Parathyroid adenoma (tissue), 2 donors: ENCODE measurements around the gene EFHD1.

Source experiments
- H2AFZ ChIP-seq: fragments of 300-600 bp; sonication (generic); one replicate; pipeline ENCODE4 v1.7.0; 2017; ENCODE audit warnings: antibody characterized with exemption, mild to moderate bottlenecking
- H3K27ac ChIP-seq: fragments of 300-600 bp; sonication (generic); one replicate; pipeline ENCODE4 v1.7.0; 2017
- H3K27me3 ChIP-seq: fragments of 300-600 bp; sonication (generic); one replicate; pipeline ENCODE4 v1.7.0; 2017; ENCODE audit warnings: low read length; ENCODE audit not compliant: control insufficient read depth, insufficient read depth
- H3K36me3 ChIP-seq: fragments of 300-600 bp; sonication (generic); one replicate; pipeline ENCODE4 v1.7.0; 2017; ENCODE audit warnings: low read length; ENCODE audit not compliant: control insufficient read depth, insufficient read depth
- H3K4me1 ChIP-seq: fragments of 300-600 bp; sonication (generic); one replicate; pipeline ENCODE4 v1.7.0; 2017; ENCODE audit warnings: control low read depth
- H3K4me2 ChIP-seq: fragments of 300-600 bp; sonication (generic); one replicate; pipeline ENCODE4 v1.7.0; 2017; ENCODE audit warnings: low read length
- H3K4me3 ChIP-seq: fragments of 300-600 bp; sonication (generic); one replicate; pipeline ENCODE4 v1.7.0; 2017; ENCODE audit warnings: low read depth, low read length
- H3K79me2 ChIP-seq: fragments of 300-600 bp; sonication (generic); one replicate; pipeline ENCODE4 v1.7.0; 2017; ENCODE audit warnings: control low read depth
- H3K9ac ChIP-seq: fragments of 300-600 bp; sonication (generic); one replicate; pipeline ENCODE4 v1.7.0; 2017; ENCODE audit warnings: mild to moderate bottlenecking
- H3K9me3 ChIP-seq: fragments of 300-600 bp; sonication (generic); one replicate; pipeline ENCODE4 v1.7.0; 2017; ENCODE audit warnings: low read length; ENCODE audit not compliant: control insufficient read depth
- CTCF ChIP-seq: fragments of 300-600 bp; sonication (generic); IDR thresholded peaks from one replicate; pipeline ENCODE4 v1.7.0; 2017; ENCODE audit warnings: antibody characterized with exemption, mild to moderate bottlenecking
- donor health status: primary hyperparathyroidism.

The EFHD1 gene

DNA sequence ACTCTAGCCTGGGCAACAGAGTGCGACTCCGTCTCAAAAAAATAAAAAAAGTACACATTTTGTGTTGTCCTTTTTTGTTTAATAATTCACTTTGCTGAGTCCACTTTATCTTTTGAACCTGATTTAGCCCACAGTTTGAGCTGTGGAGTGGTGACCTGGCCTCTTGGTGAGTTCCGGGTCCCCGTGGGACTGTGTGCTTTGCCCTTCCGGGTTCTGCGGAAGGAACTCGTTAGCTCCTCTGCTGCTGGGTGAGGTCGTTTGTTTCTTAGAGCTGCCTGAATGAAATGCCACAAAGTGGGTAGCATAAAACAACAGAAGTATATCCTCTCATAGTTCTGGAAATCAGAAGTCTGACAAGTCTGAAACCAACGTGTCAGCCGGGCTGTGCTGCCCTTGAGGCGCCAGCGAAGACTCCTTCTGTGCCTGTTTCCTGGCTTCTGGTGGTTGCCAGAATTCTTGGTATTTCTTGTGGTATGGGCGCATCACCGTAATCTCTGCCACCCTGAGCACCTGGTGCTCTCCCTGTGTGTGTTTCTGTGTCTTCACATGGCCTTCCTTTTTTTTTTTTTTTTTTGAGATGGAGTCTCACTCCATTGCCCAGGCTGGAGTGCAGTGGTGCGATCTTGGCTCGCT, 3.5 kb downstream of the EFHD1 start:
- no peak overlapping the region for H3K27ac ChIP-seq

DNA sequence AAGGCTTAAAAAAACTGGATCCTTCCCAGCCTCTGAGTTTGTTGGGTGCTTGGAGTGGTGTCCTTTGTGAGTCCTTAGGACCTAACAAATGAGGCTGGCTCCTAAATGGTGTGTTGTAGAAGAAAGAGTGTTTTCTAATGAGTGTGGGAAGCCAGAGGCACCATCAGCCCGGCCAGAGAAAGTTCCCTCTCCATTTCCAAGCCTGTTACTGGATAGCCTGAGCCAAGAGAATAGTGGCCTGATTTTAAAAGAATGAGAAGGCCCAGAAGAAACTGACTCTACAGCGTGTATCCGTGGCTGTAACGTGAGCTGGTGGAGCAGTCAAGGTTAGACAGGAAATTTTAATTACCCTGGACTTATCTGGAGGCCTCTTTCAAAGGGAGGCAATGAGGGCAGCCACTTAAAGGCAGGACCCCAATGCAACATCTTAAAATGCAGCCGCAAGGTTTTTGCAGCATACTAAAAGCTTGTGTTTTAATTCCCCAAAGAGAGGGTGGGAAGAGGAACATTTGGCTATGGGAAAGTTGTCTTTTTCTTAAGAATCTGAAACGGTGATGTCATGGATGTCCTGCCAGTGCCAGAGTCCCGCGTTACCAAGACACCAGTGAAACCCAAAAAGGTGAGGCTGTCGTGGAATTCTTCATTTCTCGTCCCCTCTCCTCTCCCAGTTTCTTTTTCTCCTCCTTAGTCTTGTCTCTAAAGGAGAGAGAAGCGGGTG, 4.6 kb downstream of the EFHD1 start:
- Histone ChIP-seq H3K27me3 (no peaks in the 10 kb centered on the region), H3K9ac (no peak overlapping the region), H2AFZ (no peak overlapping the region), H3K4me2 (no peak overlapping the region), H3K4me3 (no peak overlapping the region), H3K79me2 (no peaks in the 10 kb centered on the region), H3K4me1 (no peaks in the 10 kb centered on the region), H3K36me3 (no peaks in the 10 kb centered on the region), H3K27ac (no peak overlapping the region), H3K9me3 (no peaks in the 10 kb centered on the region)
- TF ChIP-seq CTCF: no peak

More for the DNA sequence above, 3.5 kb downstream of the EFHD1 start:
- TF ChIP-seq CTCF: no peak
- Histone ChIP-seq H3K4me3 (no peak overlapping the region), H3K4me2 (no peak overlapping the region), H3K27me3 (no peaks in the 10 kb centered on the region), H3K9me3 (no peaks in the 10 kb centered on the region), H3K79me2 (no peaks in the 10 kb centered on the region), H3K9ac (no peak overlapping the region), H2AFZ (no peak overlapping the region), H3K36me3 (no peaks in the 10 kb centered on the region), H3K4me1 (no peaks in the 10 kb centered on the region)

GRCh38 chr2:232641153-232641848, 7.9 kb downstream of the EFHD1 start:
- no peak for TF ChIP-seq CTCF
- Histone ChIP-seq H3K36me3 (no peaks in the 10 kb centered on the region), H3K9ac (no peak overlapping the region), H3K9me3 (no peaks in the 10 kb centered on the region), H3K4me2 (no peak overlapping the region), H3K79me2 (no peaks in the 10 kb centered on the region), H3K4me3 (no peak overlapping the region), H3K4me1 (no peaks in the 10 kb centered on the region), H2AFZ (no peak overlapping the region), H3K27ac (no peak overlapping the region), H3K27me3 (no peaks in the 10 kb centered on the region)

DNA sequence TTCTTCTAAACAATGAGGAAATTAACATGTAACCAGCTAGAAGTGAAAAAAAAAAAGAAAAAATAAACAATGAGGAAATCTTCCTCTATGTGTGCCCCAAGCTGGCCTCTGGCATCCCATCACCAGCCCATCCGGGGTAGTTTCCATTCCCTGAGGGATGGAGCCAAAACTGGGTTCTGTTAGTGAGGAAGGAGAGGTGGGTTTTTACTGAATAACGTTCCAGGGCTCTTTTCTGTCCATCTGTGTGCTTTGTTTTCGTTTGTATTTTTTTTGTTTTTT, 9.7 kb downstream of the EFHD1 start:
- Histone ChIP-seq H3K36me3 (no peaks in the 10 kb centered on the region), H3K79me2 (no peaks in the 10 kb centered on the region), H3K9me3 (no peaks in the 10 kb centered on the region), H3K9ac (no peak overlapping the region), H2AFZ (no peak overlapping the region), H3K27me3 (no peaks in the 10 kb centered on the region), H3K27ac (no peak overlapping the region), H3K4me3 (no peak overlapping the region), H3K4me2 (no peak overlapping the region), H3K4me1 (no peaks in the 10 kb centered on the region)
- TF ChIP-seq CTCF: no peak
